ENCODE results near the gene PDLIM1.

DNA sequence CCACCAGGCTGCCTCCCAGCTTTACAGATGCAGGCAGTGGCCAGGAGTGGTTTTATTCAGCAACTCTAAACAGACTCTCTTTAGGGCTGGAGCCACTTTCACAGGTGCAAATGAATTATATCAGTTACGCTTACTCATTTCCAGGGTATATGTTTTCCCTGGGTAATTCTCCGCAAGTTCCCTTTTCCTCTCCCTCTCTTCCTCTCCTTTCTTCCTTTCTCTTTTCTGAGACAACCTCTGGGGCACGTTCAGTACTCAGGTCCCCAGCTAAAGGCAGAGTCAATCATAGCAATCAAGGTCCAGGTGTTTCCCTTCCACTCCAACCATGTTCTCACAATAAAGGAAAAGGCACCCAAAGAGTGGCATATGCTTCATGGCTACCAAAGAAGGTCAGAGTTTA lies 41.3 kb downstream of the PDLIM1 start:
- TF ChIP-seq POLR2AphosphoS5 (IDR thresholded peaks at IDR 0.05; ENCODE audit: low read depth, low read length) (no peak), SMC3 (IDR thresholded peaks at IDR 0.05; ENCODE audit: low read depth, low read length) (no peak), NFIC (IDR thresholded peaks at IDR 0.05; ENCODE audit: borderline replicate concordance) (no peak), TAF1 (IDR thresholded peaks at IDR 0.05; ENCODE audit: borderline replicate concordance, low read depth, low read length) (no peak)
- TF ChIP-seq, protein P1, sequence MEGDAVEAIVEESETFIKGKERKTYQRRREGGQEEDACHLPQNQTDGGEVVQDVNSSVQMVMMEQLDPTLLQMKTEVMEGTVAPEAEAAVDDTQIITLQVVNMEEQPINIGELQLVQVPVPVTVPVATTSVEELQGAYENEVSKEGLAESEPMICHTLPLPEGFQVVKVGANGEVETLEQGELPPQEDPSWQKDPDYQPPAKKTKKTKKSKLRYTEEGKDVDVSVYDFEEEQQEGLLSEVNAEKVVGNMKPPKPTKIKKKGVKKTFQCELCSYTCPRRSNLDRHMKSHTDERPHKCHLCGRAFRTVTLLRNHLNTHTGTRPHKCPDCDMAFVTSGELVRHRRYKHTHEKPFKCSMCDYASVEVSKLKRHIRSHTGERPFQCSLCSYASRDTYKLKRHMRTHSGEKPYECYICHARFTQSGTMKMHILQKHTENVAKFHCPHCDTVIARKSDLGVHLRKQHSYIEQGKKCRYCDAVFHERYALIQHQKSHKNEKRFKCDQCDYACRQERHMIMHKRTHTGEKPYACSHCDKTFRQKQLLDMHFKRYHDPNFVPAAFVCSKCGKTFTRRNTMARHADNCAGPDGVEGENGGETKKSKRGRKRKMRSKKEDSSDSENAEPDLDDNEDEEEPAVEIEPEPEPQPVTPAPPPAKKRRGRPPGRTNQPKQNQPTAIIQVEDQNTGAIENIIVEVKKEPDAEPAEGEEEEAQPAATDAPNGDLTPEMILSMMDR (IDR thresholded peaks at IDR 0.05) = no peak

Measured in SK-N-SH (cell line).